H1 (cell line): ENCODE data around the gene POU6F2. TPM values are rescaled to one million over a fixed set of nuclear protein-coding genes. Genes with fewer than 3 reads are reported as not detected.

Source experiments
- BCL11A ChIP-seq, 2 experiments: IDR thresholded peaks; one replicate each; pipeline ENCODE4 v1.6.1; 2011; ENCODE audit warnings: low read depth in 2 of 2, low read length in 2 of 2, mild to moderate bottlenecking in 2 of 2
- CBX8 ChIP-seq: fragments of 300-800, 300-1000 bp; sonication (generic); IDR thresholded peaks from 2 replicates; pipeline ENCODE4 v1.7.1; 2016; ENCODE audit warnings: low read depth, low read length, borderline replicate concordance
- EGR1 ChIP-seq: IDR thresholded peaks from 2 replicates; pipeline ENCODE4 v1.6.1; 2011; ENCODE audit warnings: low read depth, low read length, borderline replicate concordance
- FOSL1 ChIP-seq: IDR thresholded peaks from 2 replicates; pipeline ENCODE4 v1.6.1; 2011; ENCODE audit warnings: mild to moderate bottlenecking, low read depth, low read length, moderate library complexity; ENCODE audit not compliant: insufficient read depth
- GABPA ChIP-seq: IDR thresholded peaks from 2 replicates; pipeline ENCODE4 v1.6.1; 2011; ENCODE audit warnings: mild to moderate bottlenecking, low read length, moderate library complexity, borderline replicate concordance; ENCODE audit not compliant: insufficient read depth
- KDM4A ChIP-seq: IDR thresholded peaks from one replicate; pipeline ENCODE4 v1.7.1; 2012; ENCODE audit warnings: low read depth, mild to moderate bottlenecking, moderate library complexity, low read length, inconsistent platforms; ENCODE audit not compliant: severe bottlenecking
- RFX5 ChIP-seq: IDR thresholded peaks from 2 replicates; pipeline ENCODE4 v1.6.1; 2011; ENCODE audit warnings: low read depth, low read length, improper control_type of control experiment, borderline replicate concordance
- SAP30 ChIP-seq: fragments of 300-600 bp; sonication (generic); IDR thresholded peaks from 2 replicates; pipeline ENCODE4 v1.7.1; 2012; ENCODE audit warnings: low read length, moderate library complexity, mild to moderate bottlenecking, inconsistent platforms; ENCODE audit not compliant: insufficient read depth, insufficient replicate concordance
- SP4 ChIP-seq: IDR thresholded peaks from 2 replicates; pipeline ENCODE4 v1.6.1; 2012; ENCODE audit warnings: low read length, inconsistent platforms
- polyA plus RNA-seq, 7 experiments: library from polyadenylated mRNA; depleted of rRNA in 3 of 7; stranded (reverse) in 5 of 7; unstranded in 2 of 7; fragments of >200 nt in 5 of 7; fragments of 200-250 nt in 2 of 7; gene quantifications; 1 replicate in 5 of 7; 2 replicates in 1 of 7; 4 replicates in 1 of 7; pipeline versions ENCODE4 v1.2.1 to v1.2.3, GENCODE V29; 2011 to 2013; ENCODE audit warnings: missing spikeins in 2 of 7, mixed read lengths in 2 of 7
- total RNA-seq: library from RNA; stranded (reverse); fragmentation: NEBNext Ultra II Directional; extraction: Animal tissue kit (Norgen Biotek cat#: 25700); gene quantifications from 2 replicates; pipeline ENCODE4 v1.2.1, GENCODE V29; 2021
- TF ChIP-seq, protein P1 (sequence below): fragments of 300-600 bp; sonication (generic); IDR thresholded peaks from 2 replicates; pipeline ENCODE4 v1.7.1; 2012; ENCODE audit warnings: low read length, moderate library complexity, mild to moderate bottlenecking, inconsistent platforms; ENCODE audit not compliant: insufficient replicate concordance
- TF ChIP-seq, protein P2 (sequence below): IDR thresholded peaks from 2 replicates; pipeline ENCODE4 v1.6.1; 2012; ENCODE audit warnings: inconsistent platforms

Gene POU6F2
- total and polyA plus RNA-seq, 2 of the 8 experiments (the other 6 are each of a cell fraction or from before 2014, with no cell fraction given): 1.1 to 2.0 TPM

DNA sequence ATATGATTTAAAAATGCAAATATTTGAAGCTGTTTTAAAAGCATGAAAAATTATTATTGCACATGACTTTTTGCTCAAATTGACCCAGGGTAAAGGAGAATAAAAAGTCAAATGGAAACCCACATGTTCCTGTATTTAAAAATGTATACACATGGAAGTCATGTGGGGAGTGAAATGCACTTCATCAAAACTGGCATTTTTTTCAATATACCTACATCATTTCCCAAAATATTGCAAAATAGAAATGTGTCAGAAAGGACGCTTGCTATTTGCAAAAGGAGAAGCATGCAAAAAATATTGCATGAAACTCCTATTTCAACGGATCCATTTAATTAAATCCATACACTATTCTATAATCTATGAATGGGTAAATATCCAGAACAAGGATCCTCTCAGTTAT lies 117.0 kb downstream of the POU6F2 start (continued):
- TF ChIP-seq, protein P1, sequence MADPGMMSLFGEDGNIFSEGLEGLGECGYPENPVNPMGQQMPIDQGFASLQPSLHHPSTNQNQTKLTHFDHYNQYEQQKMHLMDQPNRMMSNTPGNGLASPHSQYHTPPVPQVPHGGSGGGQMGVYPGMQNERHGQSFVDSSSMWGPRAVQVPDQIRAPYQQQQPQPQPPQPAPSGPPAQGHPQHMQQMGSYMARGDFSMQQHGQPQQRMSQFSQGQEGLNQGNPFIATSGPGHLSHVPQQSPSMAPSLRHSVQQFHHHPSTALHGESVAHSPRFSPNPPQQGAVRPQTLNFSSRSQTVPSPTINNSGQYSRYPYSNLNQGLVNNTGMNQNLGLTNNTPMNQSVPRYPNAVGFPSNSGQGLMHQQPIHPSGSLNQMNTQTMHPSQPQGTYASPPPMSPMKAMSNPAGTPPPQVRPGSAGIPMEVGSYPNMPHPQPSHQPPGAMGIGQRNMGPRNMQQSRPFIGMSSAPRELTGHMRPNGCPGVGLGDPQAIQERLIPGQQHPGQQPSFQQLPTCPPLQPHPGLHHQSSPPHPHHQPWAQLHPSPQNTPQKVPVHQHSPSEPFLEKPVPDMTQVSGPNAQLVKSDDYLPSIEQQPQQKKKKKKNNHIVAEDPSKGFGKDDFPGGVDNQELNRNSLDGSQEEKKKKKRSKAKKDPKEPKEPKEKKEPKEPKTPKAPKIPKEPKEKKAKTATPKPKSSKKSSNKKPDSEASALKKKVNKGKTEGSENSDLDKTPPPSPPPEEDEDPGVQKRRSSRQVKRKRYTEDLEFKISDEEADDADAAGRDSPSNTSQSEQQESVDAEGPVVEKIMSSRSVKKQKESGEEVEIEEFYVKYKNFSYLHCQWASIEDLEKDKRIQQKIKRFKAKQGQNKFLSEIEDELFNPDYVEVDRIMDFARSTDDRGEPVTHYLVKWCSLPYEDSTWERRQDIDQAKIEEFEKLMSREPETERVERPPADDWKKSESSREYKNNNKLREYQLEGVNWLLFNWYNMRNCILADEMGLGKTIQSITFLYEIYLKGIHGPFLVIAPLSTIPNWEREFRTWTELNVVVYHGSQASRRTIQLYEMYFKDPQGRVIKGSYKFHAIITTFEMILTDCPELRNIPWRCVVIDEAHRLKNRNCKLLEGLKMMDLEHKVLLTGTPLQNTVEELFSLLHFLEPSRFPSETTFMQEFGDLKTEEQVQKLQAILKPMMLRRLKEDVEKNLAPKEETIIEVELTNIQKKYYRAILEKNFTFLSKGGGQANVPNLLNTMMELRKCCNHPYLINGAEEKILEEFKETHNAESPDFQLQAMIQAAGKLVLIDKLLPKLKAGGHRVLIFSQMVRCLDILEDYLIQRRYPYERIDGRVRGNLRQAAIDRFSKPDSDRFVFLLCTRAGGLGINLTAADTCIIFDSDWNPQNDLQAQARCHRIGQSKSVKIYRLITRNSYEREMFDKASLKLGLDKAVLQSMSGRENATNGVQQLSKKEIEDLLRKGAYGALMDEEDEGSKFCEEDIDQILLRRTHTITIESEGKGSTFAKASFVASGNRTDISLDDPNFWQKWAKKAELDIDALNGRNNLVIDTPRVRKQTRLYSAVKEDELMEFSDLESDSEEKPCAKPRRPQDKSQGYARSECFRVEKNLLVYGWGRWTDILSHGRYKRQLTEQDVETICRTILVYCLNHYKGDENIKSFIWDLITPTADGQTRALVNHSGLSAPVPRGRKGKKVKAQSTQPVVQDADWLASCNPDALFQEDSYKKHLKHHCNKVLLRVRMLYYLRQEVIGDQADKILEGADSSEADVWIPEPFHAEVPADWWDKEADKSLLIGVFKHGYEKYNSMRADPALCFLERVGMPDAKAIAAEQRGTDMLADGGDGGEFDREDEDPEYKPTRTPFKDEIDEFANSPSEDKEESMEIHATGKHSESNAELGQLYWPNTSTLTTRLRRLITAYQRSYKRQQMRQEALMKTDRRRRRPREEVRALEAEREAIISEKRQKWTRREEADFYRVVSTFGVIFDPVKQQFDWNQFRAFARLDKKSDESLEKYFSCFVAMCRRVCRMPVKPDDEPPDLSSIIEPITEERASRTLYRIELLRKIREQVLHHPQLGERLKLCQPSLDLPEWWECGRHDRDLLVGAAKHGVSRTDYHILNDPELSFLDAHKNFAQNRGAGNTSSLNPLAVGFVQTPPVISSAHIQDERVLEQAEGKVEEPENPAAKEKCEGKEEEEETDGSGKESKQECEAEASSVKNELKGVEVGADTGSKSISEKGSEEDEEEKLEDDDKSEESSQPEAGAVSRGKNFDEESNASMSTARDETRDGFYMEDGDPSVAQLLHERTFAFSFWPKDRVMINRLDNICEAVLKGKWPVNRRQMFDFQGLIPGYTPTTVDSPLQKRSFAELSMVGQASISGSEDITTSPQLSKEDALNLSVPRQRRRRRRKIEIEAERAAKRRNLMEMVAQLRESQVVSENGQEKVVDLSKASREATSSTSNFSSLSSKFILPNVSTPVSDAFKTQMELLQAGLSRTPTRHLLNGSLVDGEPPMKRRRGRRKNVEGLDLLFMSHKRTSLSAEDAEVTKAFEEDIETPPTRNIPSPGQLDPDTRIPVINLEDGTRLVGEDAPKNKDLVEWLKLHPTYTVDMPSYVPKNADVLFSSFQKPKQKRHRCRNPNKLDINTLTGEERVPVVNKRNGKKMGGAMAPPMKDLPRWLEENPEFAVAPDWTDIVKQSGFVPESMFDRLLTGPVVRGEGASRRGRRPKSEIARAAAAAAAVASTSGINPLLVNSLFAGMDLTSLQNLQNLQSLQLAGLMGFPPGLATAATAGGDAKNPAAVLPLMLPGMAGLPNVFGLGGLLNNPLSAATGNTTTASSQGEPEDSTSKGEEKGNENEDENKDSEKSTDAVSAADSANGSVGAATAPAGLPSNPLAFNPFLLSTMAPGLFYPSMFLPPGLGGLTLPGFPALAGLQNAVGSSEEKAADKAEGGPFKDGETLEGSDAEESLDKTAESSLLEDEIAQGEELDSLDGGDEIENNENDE: no peak
- no peak for TF ChIP-seq CBX8
- TF ChIP-seq SAP30: no peak
- TF ChIP-seq, protein P2, sequence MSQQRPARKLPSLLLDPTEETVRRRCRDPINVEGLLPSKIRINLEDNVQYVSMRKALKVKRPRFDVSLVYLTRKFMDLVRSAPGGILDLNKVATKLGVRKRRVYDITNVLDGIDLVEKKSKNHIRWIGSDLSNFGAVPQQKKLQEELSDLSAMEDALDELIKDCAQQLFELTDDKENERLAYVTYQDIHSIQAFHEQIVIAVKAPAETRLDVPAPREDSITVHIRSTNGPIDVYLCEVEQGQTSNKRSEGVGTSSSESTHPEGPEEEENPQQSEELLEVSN: no peak
- TF ChIP-seq FOSL1: no peak
- no peak for TF ChIP-seq GABPA
- no peak for TF ChIP-seq SP4
- no peak for TF ChIP-seq EGR1
- TF ChIP-seq BCL11A (IDR thresholded peaks at IDR 0.05; ENCODE audit: low read depth in 2 of 2, low read length in 2 of 2): no peak
- no peak for TF ChIP-seq KDM4A
- TF ChIP-seq RFX5: no peak
